SK-N-SH (cell line): ENCODE results near the gene STARD7. TPM values are rescaled to one million over a fixed set of nuclear protein-coding genes. Genes with fewer than 3 reads are reported as not detected.

ENCODE experiments used
- CTCF ChIA-PET: fragments of 300-600, 350-600 bp; formaldehyde crosslinking; extraction: SDS; loops from one replicate; lab custom pipeline; 2021; lab: Yijun Ruan, JAX
- POLR2A ChIA-PET: fragments of 350-600 bp; sonication (Branson Sonifier 250); formaldehyde crosslinking; extraction: SDS; loops from one replicate; lab custom pipeline; 2020; ENCODE audit warnings: antibody characterized with exemption, inconsistent platforms; lab: Yijun Ruan, JAX
- DNase-seq: peaks from one replicate; pipeline ENCODE4 v3.0.0; 2012
- H2AFZ ChIP-seq: fragments of 200-600 bp; sonication (generic); 2 replicates; pipeline ENCODE4 v1.8.1; 2016; ENCODE audit warnings: antibody characterized with exemption, mild to moderate bottlenecking, low read depth
- H3F3A ChIP-seq: fragments of 200-600 bp; sonication (generic); replicated peaks from 2 replicates; pipeline ENCODE3; 2016; ENCODE audit warnings: antibody characterized with exemption, mild to moderate bottlenecking; ENCODE audit not compliant: insufficient read depth
- H3K27ac ChIP-seq, 2 experiments: fragments of 200-500 bp in 1 of 2; fragments of 200-600 bp in 1 of 2; sonication (Bioruptor generic) in 1 of 2; sonication (generic), shearing (Covaris generic) in 1 of 2; 2 replicates each; pipeline versions ENCODE4 v1.5.1 to v1.6.1; 2014 to 2016; ENCODE audit warnings: low read depth in 2 of 2, inconsistent platforms in 1 of 2, low read length in 1 of 2, mild to moderate bottlenecking in 1 of 2, mixed read lengths in 1 of 2
- H3K27me3 ChIP-seq: fragments of 200-600 bp; sonication (generic), shearing (Covaris generic); 2 replicates; pipeline ENCODE4 v1.6.1; 2016; ENCODE audit warnings: mixed run types; ENCODE audit not compliant: insufficient read depth
- H3K36me3 ChIP-seq, 2 experiments: fragments of 200-500 bp in 1 of 2; fragments of 200-600 bp in 1 of 2; sonication (Bioruptor generic) in 1 of 2; sonication (generic) in 1 of 2; replicated peaks in 1 of 2; 2 replicates each; pipeline versions ENCODE3 to v1.5.1; 2014 to 2016; ENCODE audit warnings: low read length in 1 of 2, mild to moderate bottlenecking in 1 of 2; ENCODE audit not compliant: insufficient read depth in 2 of 2, control insufficient read depth in 1 of 2
- H3K4me1 ChIP-seq, 2 experiments: fragments of 200-500 bp in 1 of 2; fragments of 200-600 bp in 1 of 2; sonication (Bioruptor generic) in 1 of 2; sonication (generic), shearing (Covaris generic) in 1 of 2; 2 replicates each; pipeline versions ENCODE4 v1.5.1 to v1.6.1; 2014 to 2016; ENCODE audit warnings: low read depth in 1 of 2, low read length in 1 of 2, mixed run types in 1 of 2; ENCODE audit not compliant: insufficient read depth in 2 of 2, control insufficient read depth in 1 of 2
- H3K4me2 ChIP-seq: fragments of 200-600 bp; sonication (generic), shearing (Covaris generic); 2 replicates; pipeline ENCODE4 v1.6.1; 2017; ENCODE audit warnings: mixed run types
- H3K4me3 ChIP-seq, 2 experiments: fragments of 200-500 bp in 1 of 2; fragments of 200-600 bp in 1 of 2; sonication (Bioruptor generic) in 1 of 2; sonication (generic), shearing (Covaris generic) in 1 of 2; 2 replicates each; pipeline versions ENCODE4 v1.5.1 to v1.8.1; 2014 to 2016; ENCODE audit warnings: low read depth in 2 of 2, inconsistent platforms in 1 of 2, low read length in 1 of 2, mild to moderate bottlenecking in 1 of 2, mixed read lengths in 1 of 2, moderate library complexity in 1 of 2
- H3K79me2 ChIP-seq: fragments of 200-600 bp; sonication (generic); 2 replicates; pipeline ENCODE4 v1.8.1; 2017; ENCODE audit warnings: mild to moderate bottlenecking; ENCODE audit not compliant: insufficient read depth
- H3K9ac ChIP-seq: fragments of 200-600 bp; sonication (generic); 2 replicates; pipeline ENCODE4 v1.6.1; 2017; ENCODE audit warnings: mixed run types
- H3K9me2 ChIP-seq: fragments of 200-600 bp; sonication (generic); 2 replicates; pipeline ENCODE4 v1.6.1; 2017; ENCODE audit warnings: mixed run types
- H3K9me3 ChIP-seq: fragments of 200-600 bp; sonication (generic); 2 replicates; pipeline ENCODE4 v1.6.1; 2017; ENCODE audit warnings: mixed run types, mild to moderate bottlenecking, moderate library complexity
- H4K20me1 ChIP-seq: fragments of 200-600 bp; sonication (generic); 2 replicates; pipeline ENCODE4 v1.6.1; 2017; ENCODE audit warnings: mild to moderate bottlenecking, mixed run types; ENCODE audit not compliant: insufficient read depth
- CHD2 ChIP-seq: fragments of 150-350 bp; IDR thresholded peaks from 2 replicates; pipeline ENCODE4 v1.6.1; 2018; ENCODE audit warnings: low read length; ENCODE audit not compliant: partially characterized antibody
- CTCF ChIP-seq: fragments of 200-600 bp; sonication (generic); IDR thresholded peaks from 2 replicates; pipeline ENCODE4 v1.6.1; 2017; ENCODE audit warnings: antibody characterized with exemption, mild to moderate bottlenecking, moderate library complexity
- ELF1 ChIP-seq: IDR thresholded peaks from 2 replicates; pipeline ENCODE4 v1.4.0; 2012
- EP300 ChIP-seq, 2 experiments: IDR thresholded peaks; 2 replicates each; pipeline versions ENCODE4 v1.4.0 to v1.6.1; 2012; ENCODE audit warnings: borderline replicate concordance in 1 of 2, low read depth in 1 of 2, low read length in 1 of 2
- EZH2phosphoT487 ChIP-seq: fragments of 200-600 bp; sonication (generic); IDR thresholded peaks from 2 replicates; pipeline ENCODE4 v1.6.1; 2017; ENCODE audit warnings: low read depth, mixed run types, mild to moderate bottlenecking, antibody characterized with exemption, moderate library complexity, borderline replicate concordance
- FOSL2 ChIP-seq: IDR thresholded peaks from 2 replicates; pipeline ENCODE4 v1.4.0; 2012; ENCODE audit warnings: low read depth, mild to moderate bottlenecking, moderate library complexity, borderline replicate concordance
- FOXJ3 ChIP-seq: sonication (generic); formaldehyde crosslinking; IDR thresholded peaks from 2 replicates; pipeline ENCODE4 v1.5.1; 2020; ENCODE audit warnings: mild to moderate bottlenecking, missing genetic modification reagents
- GATA2 ChIP-seq: sonication (generic); formaldehyde crosslinking; IDR thresholded peaks from 2 replicates; pipeline ENCODE4 v1.5.0; 2020; ENCODE audit warnings: mild to moderate bottlenecking, missing genetic modification reagents
- IRF3 ChIP-seq: fragments of 150-350 bp; IDR thresholded peaks from 2 replicates; pipeline ENCODE4 v1.6.1; 2016; ENCODE audit warnings: mild to moderate bottlenecking, low read depth, low read length
- JUND ChIP-seq: IDR thresholded peaks from 2 replicates; pipeline ENCODE4 v1.4.0; 2012
- MAX ChIP-seq: IDR thresholded peaks from 2 replicates; pipeline ENCODE4 v1.4.0; 2012; ENCODE audit warnings: low read depth
- MXI1 ChIP-seq: IDR thresholded peaks from 2 replicates; pipeline ENCODE4 v1.6.1; 2012; ENCODE audit warnings: mild to moderate bottlenecking, low read depth, low read length, improper control_type of control experiment
- NRF1 ChIP-seq: IDR thresholded peaks from 2 replicates; pipeline ENCODE4 v1.6.1; 2012; ENCODE audit warnings: low read depth, mild to moderate bottlenecking, low read length
- POLR2AphosphoS5 ChIP-seq: IDR thresholded peaks from 2 replicates; pipeline ENCODE4 v1.6.1; 2012; ENCODE audit warnings: low read depth, low read length
- RCOR1 ChIP-seq: fragments of 150-350 bp; IDR thresholded peaks from 2 replicates; pipeline ENCODE4 v1.6.1; 2017; ENCODE audit warnings: antibody characterized with exemption, low read length
- RXRA ChIP-seq: IDR thresholded peaks from 2 replicates; pipeline ENCODE4 v1.4.0; 2012; ENCODE audit warnings: low read depth, mild to moderate bottlenecking, borderline replicate concordance
- TAF1 ChIP-seq: IDR thresholded peaks from 2 replicates; pipeline ENCODE4 v1.6.1; 2012; ENCODE audit warnings: low read depth, mild to moderate bottlenecking, low read length, moderate library complexity, borderline replicate concordance
- TCF12 ChIP-seq: IDR thresholded peaks from 2 replicates; pipeline ENCODE4 v1.4.0; 2012
- YY1 ChIP-seq: IDR thresholded peaks from 2 replicates; pipeline ENCODE4 v1.4.0; 2012; ENCODE audit warnings: low read depth, mild to moderate bottlenecking
- WGBS: methylation state at CpG from one replicate; pipeline ENCODE4 v1.1.6; 2017; ENCODE audit warnings: low lambda C conversion rate; 5-methylcytosine and 5-hydroxymethylcytosine counted together
- polyA plus RNA-seq, 3 experiments: library from polyadenylated mRNA; depleted of rRNA; stranded (reverse); fragments of >200 nt; gene quantifications; 2 replicates each; pipeline ENCODE4 v1.2.3, GENCODE V29; 2012
- TF ChIP-seq, protein P1 (sequence below): IDR thresholded peaks from 2 replicates; pipeline ENCODE4 v1.4.0; 2012; ENCODE audit warnings: low read depth, borderline replicate concordance
- TF ChIP-seq, protein P2 (sequence below): fragments of 150-350 bp; IDR thresholded peaks from 2 replicates; pipeline ENCODE4 v1.6.1; 2017; ENCODE audit warnings: antibody characterized with exemption, low read length, low read depth, borderline replicate concordance

The STARD7 gene
- polyA plus RNA-seq, 1 of the 3 experiments (the other 2 are of a cell fraction) = 36.1 TPM

DNA sequence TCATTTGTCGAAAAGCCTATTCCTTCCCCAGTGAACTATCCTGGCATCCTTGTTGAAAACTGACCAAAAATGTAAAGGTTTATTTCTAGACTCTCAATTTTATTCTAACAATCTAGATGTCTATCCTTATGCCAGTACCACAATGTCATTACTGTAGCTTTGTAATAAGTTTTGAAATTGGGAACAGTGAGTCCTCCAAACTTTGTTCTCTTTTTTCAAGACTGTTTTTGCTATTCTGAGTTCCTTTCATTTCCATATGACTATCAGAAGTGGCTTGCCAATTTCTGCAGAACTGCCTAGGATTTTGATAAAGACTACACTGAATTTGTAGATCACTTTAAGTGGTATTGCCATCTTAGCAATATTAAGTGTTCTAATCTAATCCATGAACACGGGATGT lies 9.7 kb downstream of the STARD7 start:
- ChIA-PET POLR2A (no interaction called here), CTCF (interaction anchor here (0.8 to 1.0 kb wide), 3 partner anchors 25 to 82 kb away, joined by 3 to 4 read pairs (median 3); partner anchors contain the start of gene ASTL)
- H3F3A ChIP-seq = peaks cover 7% of the 10 kb centered on the region
- no peaks in the 10 kb centered on the region; a peak in 1 of 4 replicates for H3K4me1 ChIP-seq
- H3K9ac ChIP-seq = no peak overlapping the region
- no peaks in the 10 kb centered on the region for H3K9me3 ChIP-seq
- no peak for DNase-seq
- H4K20me1 ChIP-seq = peaks cover 68% of the 10 kb centered on the region
- no peak overlapping the region for H3K27ac ChIP-seq
- no peaks in the 10 kb centered on the region for H3K9me2 ChIP-seq
- no peak overlapping the region for H2AFZ ChIP-seq
- H3K79me2 ChIP-seq = peaks cover 98% of the 10 kb centered on the region
- H3K27me3 ChIP-seq = no peaks in the 10 kb centered on the region
- TF ChIP-seq RXRA (no peak), MAX (no peak), FOSL2 (no peak), TCF12 (no peak), FOXJ3 (CRISPR knock-in tag) (no peak), MXI1 (no peak), IRF3 (no peak)
- TF ChIP-seq, protein P1, sequence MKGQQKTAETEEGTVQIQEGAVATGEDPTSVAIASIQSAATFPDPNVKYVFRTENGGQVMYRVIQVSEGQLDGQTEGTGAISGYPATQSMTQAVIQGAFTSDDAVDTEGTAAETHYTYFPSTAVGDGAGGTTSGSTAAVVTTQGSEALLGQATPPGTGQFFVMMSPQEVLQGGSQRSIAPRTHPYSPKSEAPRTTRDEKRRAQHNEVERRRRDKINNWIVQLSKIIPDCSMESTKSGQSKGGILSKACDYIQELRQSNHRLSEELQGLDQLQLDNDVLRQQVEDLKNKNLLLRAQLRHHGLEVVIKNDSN = no peak
- peaks cover 11 to 12% of the 10 kb centered on the region in 2 experiments for H3K36me3 ChIP-seq
- 92% methylated on average over 2 of the region's 2 CpGs for WGBS
- no peak overlapping the region for H3K4me2 ChIP-seq
- H3K4me3 ChIP-seq = no peak overlapping the region

- WGBS = 97% methylated on average over 5 of the region's 5 CpGs
- CTCF ChIA-PET = interaction anchor here (1.0 kb wide), 1 partner anchor 175 kb away, joined by 3 read pairs; no protein-coding TSS in a partner anchor
- Histone ChIP-seq H3K4me2 (no peak overlapping the region), H3K9ac (no peak overlapping the region), H3K36me3 (peaks cover 23 to 24% of the 10 kb centered on the region in 2 experiments), H4K20me1 (peaks cover 56% of the 10 kb centered on the region), H3K4me3 (no peak overlapping the region), H3K4me1 (no peaks in the 10 kb centered on the region; a peak in 1 of 4 replicates), H3K27me3 (no peaks in the 10 kb centered on the region), H3K9me3 (no peaks in the 10 kb centered on the region), H3F3A (peaks cover 11% of the 10 kb centered on the region), H3K79me2 (peaks cover 93% of the 10 kb centered on the region), H2AFZ (no peak overlapping the region), H3K27ac (no peak overlapping the region), H3K9me2 (no peaks in the 10 kb centered on the region)
- no peak for DNase-seq
- POLR2A ChIA-PET = no interaction called here
- no peak for TF ChIP-seq RXRA
- TF ChIP-seq JUND = no peak
- TF ChIP-seq, protein P2, sequence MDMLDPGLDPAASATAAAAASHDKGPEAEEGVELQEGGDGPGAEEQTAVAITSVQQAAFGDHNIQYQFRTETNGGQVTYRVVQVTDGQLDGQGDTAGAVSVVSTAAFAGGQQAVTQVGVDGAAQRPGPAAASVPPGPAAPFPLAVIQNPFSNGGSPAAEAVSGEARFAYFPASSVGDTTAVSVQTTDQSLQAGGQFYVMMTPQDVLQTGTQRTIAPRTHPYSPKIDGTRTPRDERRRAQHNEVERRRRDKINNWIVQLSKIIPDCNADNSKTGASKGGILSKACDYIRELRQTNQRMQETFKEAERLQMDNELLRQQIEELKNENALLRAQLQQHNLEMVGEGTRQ = no peak
- TF ChIP-seq FOSL2 = no peak
- TF ChIP-seq CHD2 = no peak
- TF ChIP-seq POLR2AphosphoS5 = no peak
- no peak for TF ChIP-seq EZH2phosphoT487
- no peak for TF ChIP-seq MXI1
- no peak for TF ChIP-seq ELF1
- TF ChIP-seq EP300 (IDR thresholded peaks at IDR 0.05; ENCODE audit: borderline replicate concordance in 1 of 2, low read depth in 1 of 2, low read length in 1 of 2) = no peak
- TF ChIP-seq RCOR1 = no peak
- no peak for TF ChIP-seq CTCF
- no peak for TF ChIP-seq FOXJ3 (CRISPR knock-in tag)
- no peak for TF ChIP-seq IRF3
- no peak for TF ChIP-seq GATA2 (CRISPR knock-in tag)
- no peak for TF ChIP-seq YY1
- TF ChIP-seq TAF1 = no peak
- no peak for TF ChIP-seq NRF1
These were observed 10.9 kb downstream of the STARD7 start for GRCh38 chr2:96197546-96198255.
